GM18870 (cell line): ENCODE results near the gene POC1A.
"Not testable (repeated sequence)": the region's sequence is repeated elsewhere in the genome, so short reads cannot be mapped to it uniquely, and the experiment has no call there.

Source experiments
- ATAC-seq: cut with Tn5 transposase; IDR thresholded peaks from one replicate; pipeline ENCODE4 v1.9.1; 2021; ENCODE audit warnings: moderate library complexity; ENCODE audit not compliant: unreplicated experiment

Gene POC1A

GRCh38 chr3:52153389-52154096 lies 680 bp downstream of the POC1A start:
- peak; percentile 9 for ATAC-seq

GRCh38 chr3:52151991-52152390 lies 2.2 kb downstream of the POC1A start:
- not testable (repeated sequence) for ATAC-seq

DNA sequence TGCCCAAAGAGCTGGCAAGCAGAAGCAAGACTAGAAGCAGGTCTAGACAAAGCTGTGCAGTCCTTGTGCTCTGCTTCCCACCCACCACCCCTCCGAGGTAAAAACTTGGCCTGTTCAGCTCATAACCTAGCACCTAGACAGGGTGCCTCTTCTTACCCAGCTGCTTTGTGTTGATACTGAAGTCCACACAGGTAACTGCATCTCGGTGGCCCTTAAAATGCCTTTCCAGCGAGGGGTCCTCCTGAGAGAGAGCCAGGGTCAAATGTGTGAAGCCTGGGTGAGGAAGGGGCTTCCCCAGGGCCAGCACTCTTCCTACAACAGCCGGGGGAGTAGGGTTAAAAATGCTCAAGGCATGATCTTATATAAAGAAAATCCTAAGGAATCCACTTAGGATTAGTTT lies 3.4 kb downstream of the POC1A start:
- ATAC-seq: no peak

DNA sequence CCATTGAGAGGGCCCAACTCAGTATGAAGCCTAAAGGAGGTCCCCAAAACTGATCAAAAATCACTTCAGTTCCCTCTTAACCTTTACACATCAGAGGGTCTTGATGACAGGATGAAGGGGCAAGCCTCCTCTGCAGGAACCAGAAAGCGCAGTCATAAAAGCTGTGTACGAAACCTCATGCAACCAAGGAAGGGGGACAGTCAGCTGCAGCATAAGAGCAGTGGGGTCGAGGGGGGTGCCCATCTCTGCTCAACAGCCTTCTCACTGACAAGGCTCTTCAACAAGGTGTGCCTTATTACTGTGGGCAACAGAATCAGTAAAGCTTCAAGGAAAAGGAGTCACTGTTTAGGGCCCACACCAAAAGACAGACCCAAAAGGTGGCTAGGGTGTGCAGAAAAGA lies 3.9 kb downstream of the POC1A start:
- ATAC-seq: no peak

DNA sequence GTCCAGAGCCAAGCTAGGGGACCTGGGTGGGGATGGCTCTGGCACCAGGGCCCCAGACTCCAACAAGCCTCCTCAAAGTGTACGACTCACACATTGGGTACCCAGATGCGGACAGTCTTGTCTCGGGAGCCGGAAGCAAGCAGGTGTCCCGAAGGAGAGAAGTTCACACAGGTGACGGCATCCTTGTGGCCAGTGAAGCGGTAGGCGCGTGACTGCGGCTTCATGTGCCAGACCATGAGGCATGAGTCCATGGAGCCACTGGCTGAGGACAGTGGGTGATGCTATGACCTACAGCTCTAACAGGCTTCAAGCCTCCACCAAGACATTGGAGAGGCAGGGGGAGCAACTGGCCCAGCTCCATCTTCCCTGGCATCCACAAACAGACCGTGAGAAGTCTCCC lies 4.5 kb downstream of the POC1A start:
- no peak for ATAC-seq

- no peak for ATAC-seq
Measured at GRCh38 chr3:52149021-52149420, 5.2 kb downstream of the POC1A start.

GRCh38 chr3:52147804-52148203 lies 6.4 kb downstream of the POC1A start:
- ATAC-seq: no peak

GRCh38 chr3:52146811-52147210 lies 7.4 kb downstream of the POC1A start:
- ATAC-seq: no peak

DNA sequence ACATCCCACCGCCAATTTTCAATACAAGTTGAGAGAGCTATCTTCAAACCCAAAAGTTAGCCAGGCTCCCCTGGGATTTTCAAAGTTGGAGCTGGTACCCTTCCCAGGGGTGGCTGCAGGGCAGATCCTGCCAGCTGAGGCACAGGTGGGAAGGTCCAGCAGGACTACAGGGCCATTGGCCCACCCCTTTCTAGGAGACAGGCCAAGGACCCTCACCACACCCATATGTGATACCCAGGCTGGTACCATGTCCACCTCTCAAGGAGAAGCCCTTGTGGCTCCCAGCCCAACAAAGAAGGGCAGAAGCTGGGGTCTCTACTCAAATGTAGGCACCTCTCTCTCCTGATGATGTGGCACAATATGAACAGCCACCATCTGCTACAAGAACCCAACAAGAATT lies 8.0 kb downstream of the POC1A start:
- no peak for ATAC-seq

- ATAC-seq: no peak
Measured at GRCh38 chr3:52145736-52146110, 8.5 kb downstream of the POC1A start.

GRCh38 chr3:52144796-52145735 lies 9.2 kb downstream of the POC1A start:
- no peak for ATAC-seq

GRCh38 chr3:52144034-52144795 lies 10.0 kb downstream of the POC1A start:
- ATAC-seq: no peak

GRCh38 chr3:52143616-52144015 lies 10.6 kb downstream of the POC1A start:
- no peak for ATAC-seq

DNA sequence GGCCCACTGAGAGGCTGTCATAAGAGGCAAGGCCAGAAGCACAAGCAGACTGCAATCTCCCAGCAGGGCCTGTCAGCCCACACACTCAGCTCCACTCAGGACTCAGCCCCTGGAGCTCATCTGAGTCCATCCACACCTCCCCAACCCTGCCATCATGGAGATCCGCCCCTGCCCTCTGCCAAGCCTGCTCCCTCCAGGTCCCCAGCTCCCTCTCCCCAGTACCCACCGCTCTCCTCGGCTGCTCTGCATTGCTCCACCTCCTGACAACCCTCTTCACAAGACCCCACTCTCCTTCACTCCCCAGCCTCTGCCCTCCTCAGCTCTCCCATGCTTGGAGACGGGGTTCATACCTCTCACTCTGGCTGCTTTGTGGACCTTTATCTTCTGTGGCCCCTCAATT lies 11.1 kb downstream of the POC1A start:
- no peak for ATAC-seq

DNA sequence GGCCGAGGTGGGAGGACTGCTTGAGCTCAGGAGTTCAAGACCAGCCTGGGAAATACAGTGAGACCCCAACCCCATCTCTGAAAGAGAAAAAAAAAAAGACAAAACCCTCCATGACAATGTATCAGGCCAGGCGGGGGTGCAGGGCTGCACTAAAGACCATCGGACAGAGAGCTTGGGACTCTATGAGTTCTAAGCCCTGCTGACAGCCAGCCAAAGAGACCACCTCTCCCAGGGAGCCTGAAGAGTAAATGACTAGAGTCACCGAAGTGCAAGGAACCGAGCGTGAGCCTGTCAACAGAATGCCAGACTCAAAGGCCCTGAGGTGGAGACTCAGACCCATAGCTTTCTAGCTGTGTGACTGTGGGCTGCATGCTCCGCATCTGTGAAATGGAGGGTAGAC lies 12.5 kb downstream of the POC1A start:
- no peak for ATAC-seq

DNA sequence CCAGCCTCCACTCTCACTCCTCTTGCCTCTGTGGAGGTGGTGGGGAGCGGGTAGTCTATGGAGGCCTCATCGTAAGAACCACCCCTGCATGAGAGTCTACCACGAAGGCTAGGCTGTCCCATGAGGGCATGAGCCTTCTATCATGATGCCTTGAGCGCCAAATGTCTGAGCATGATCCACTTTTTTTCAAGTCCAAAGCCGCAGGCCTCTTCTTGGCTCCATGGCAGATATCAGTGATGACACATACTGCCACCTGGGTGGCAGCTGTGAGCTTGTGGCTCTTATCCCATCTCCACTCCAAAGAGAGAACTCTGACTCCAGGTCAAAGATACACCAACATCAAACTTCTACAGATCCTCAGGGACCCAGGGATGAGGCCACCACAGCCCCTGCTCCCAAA lies 13.5 kb downstream of the POC1A start:
- ATAC-seq: no peak

- ATAC-seq: no peak
Measured at GRCh38 chr3:52140000-52140399, 14.2 kb downstream of the POC1A start.

GRCh38 chr3:52137311-52137710 lies 16.9 kb downstream of the POC1A start:
- ATAC-seq: no peak

DNA sequence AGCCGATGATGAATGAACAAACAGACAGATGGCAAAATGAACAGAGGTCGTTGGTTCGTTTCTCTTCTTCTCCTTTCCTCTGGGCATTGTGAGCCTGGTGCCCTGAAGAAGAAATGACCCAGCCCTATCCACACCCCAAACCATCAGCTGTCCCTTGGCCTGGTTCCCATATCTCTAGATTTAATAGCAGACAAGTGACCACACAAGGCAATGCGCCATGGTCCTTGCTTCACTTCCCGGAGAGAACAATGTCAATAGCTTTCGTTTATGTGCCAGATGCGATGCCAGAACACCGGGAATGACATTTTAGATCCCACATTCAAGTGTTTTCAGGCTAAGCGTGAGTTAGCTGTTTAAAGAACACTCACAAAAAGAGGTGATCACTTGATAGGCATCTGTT lies 17.7 kb downstream of the POC1A start:
- ATAC-seq: no peak

GRCh38 chr3:52135332-52135731 lies 18.9 kb downstream of the POC1A start:
- ATAC-seq: no peak

DNA sequence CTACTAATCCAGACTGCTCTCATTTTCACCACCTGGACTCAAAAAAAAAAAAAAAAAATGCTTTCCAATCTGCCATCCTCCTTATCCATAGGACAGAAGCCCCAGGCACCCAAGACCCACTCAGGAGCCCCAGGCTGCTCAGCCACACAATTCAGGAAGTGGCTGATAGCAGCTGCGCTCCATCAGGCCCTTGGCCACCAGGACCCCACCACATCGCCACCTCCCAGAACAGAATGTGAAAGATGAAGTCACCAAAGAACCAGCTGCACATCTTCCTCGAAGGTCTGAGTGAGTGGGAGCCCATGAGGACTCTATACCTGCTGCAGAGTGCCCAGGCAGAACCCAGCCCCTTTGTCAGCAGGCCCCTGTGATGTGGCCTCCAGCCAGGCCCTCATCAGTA lies 19.5 kb downstream of the POC1A start:
- no peak for ATAC-seq

DNA sequence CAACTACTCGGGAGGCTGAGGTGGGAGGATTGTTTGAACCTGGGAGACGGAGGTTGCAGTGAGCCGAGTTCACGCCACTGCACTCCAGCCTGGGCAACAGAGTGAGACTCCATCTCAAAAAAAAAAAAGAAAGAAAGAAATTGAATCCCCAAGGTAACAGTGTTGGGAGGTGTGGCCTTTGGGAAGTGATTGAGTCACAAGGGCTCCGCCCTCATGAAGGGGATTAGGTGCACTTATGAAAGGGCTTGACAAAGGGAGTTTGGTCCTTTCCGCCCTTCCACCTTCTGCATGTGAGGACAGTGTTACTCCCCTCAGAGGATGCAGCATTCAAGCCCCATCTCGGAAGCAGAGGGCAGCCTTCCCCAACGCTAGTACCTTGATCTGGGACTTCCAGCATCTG lies 21.3 kb downstream of the POC1A start:
- ATAC-seq: no peak
